Measurements from ENCODE around the gene MTCL1. TPM values are rescaled to one million over a fixed set of nuclear protein-coding genes. Genes with fewer than 3 reads are reported as not detected.

MTCL1 gene
- total and polyA plus RNA-seq, 11 donors: 4.7 to 17.7 (median 9.5) TPM

- H3K27ac ChIP-seq: no peak overlapping the region
- intact Hi-C loops (cut with DNase I): no loop called here
- peaks cover 0 to 7% (median 0%) of the 10 kb centered on the region in 12 donors for H3K4me1 ChIP-seq
- no peak overlapping the region for H3K4me3 ChIP-seq
- ATAC-seq: no peak
- H3K36me3 ChIP-seq: no peaks in the 10 kb centered on the region
- no peaks in the 10 kb centered on the region for H3K9me3 ChIP-seq
- TF ChIP-seq POLR2A (IDR thresholded peaks at IDR 0.05) (no peak), CTCF (IDR thresholded peaks at IDR 0.05) (no peak)
- H3K27me3 ChIP-seq: peaks cover 0 to 9% (median 3%) of the 10 kb centered on the region in 9 donors
- WGBS, 4 donors: 50 to 60% (median 55%) methylated on average over 18 of the region's 18 CpGs
- DNase-seq: no peak
Observed at GRCh38 chr18:8661754-8662559, 43.4 kb upstream of the MTCL1 start.

GRCh38 chr18:8662560-8663255, 42.6 kb upstream of the MTCL1 start:
- intact Hi-C loops (cut with DNase I): no loop called here
- 84 to 90% (median 87%) methylated on average over 13 to 20 of the region's 20 CpGs for WGBS, 4 donors

GRCh38 chr18:8667846-8668245, 37.5 kb upstream of the MTCL1 start:
- Histone ChIP-seq H3K36me3 (no peaks in the 10 kb centered on the region), H3K27me3 (peaks cover 0 to 8% (median 0%) of the 10 kb centered on the region in 9 donors), H3K27ac (no peak overlapping the region), H3K4me1 (no peaks in the 10 kb centered on the region), H3K9me3 (no peaks in the 10 kb centered on the region), H3K4me3 (no peak overlapping the region)
- 88 to 93% (median 91%) methylated on average over 3 of the region's 3 CpGs for WGBS, 4 donors
- DNase-seq: no peak
- ATAC-seq: no peak
- intact Hi-C loops (cut with DNase I): no loop called here
- no peak for TF ChIP-seq CTCF (IDR thresholded peaks at IDR 0.05)
- TF ChIP-seq POLR2A (IDR thresholded peaks at IDR 0.05): no peak

More at GRCh38 chr18:8662560-8663255, 42.6 kb upstream of the MTCL1 start:
- Histone ChIP-seq H3K36me3 (no peaks in the 10 kb centered on the region), H3K27ac (no peak overlapping the region), H3K4me1 (peaks cover 0 to 7% (median 0%) of the 10 kb centered on the region in 12 donors), H3K4me3 (no peak overlapping the region), H3K27me3 (peaks cover 0 to 9% (median 3%) of the 10 kb centered on the region in 9 donors), H3K9me3 (no peaks in the 10 kb centered on the region)
- TF ChIP-seq POLR2A (IDR thresholded peaks at IDR 0.05): no peak
- no peak for TF ChIP-seq CTCF (IDR thresholded peaks at IDR 0.05)
- ATAC-seq (no peak), DNase-seq (no peak)

- H3K4me3 ChIP-seq: no peak overlapping the region
- DNase-seq (no peak), ATAC-seq (no peak)
- H3K27me3 ChIP-seq: peaks cover 0 to 6% (median 0%) of the 10 kb centered on the region in 9 donors
- no peak for TF ChIP-seq CTCF (IDR thresholded peaks at IDR 0.05)
- TF ChIP-seq POLR2A (IDR thresholded peaks at IDR 0.05): no peak
- H3K4me1 ChIP-seq: no peaks in the 10 kb centered on the region
- intact Hi-C loops (cut with DNase I): no loop called here
- H3K27ac ChIP-seq: no peak overlapping the region
- no peaks in the 10 kb centered on the region for H3K9me3 ChIP-seq
- H3K36me3 ChIP-seq: no peaks in the 10 kb centered on the region
Observed at GRCh38 chr18:8668381-8668780, 37.0 kb upstream of the MTCL1 start.

Data from heart left ventricle (tissue), 16 donors.